Activated gamma-delta T cell treated with anti-CD3 and anti-CD28 coated beads, Interleukin-2, amount 50 U/mL, for 16 hours (primary cell): ENCODE measurements around the gene SNX33.
A peak's percentile ranks its signal among the peaks of the same experiment; 100 is the strongest.
"Not testable (repeated sequence)": the region's sequence is repeated elsewhere in the genome, so short reads cannot be mapped to it uniquely, and the experiment has no call there.

Experiments used
- DNase-seq: peaks from one replicate; pipeline ENCODE4 v3.0.0-alpha.2; 2020; ENCODE audit warnings: low read depth

SNX33 gene

GRCh38 chr15:75683646-75684312, 36.1 kb downstream of the SNX33 start:
- peak; percentile 49 for DNase-seq

GRCh38 chr15:75684648-75685047, 36.9 kb downstream of the SNX33 start:
- no peak for DNase-seq

- DNase-seq: no peak
Measured at GRCh38 chr15:75685195-75685594, 37.5 kb downstream of the SNX33 start.

- peak; percentile 50 for DNase-seq
Measured at GRCh38 chr15:75686212-75686642, 38.5 kb downstream of the SNX33 start.

- no peak for DNase-seq
Measured at GRCh38 chr15:75687486-75688277, 40.0 kb downstream of the SNX33 start.

GRCh38 chr15:75688278-75688557, 40.5 kb downstream of the SNX33 start:
- no peak for DNase-seq

GRCh38 chr15:75688831-75689230, 41.1 kb downstream of the SNX33 start:
- no peak for DNase-seq

GRCh38 chr15:75689429-75689828, 41.7 kb downstream of the SNX33 start:
- not testable (repeated sequence) for DNase-seq

GRCh38 chr15:75692311-75692710, 44.6 kb downstream of the SNX33 start:
- DNase-seq: not testable (repeated sequence)

- DNase-seq: not testable (repeated sequence)
Measured at GRCh38 chr15:75693028-75693427, 45.3 kb downstream of the SNX33 start.

GRCh38 chr15:75693501-75694240, 46.0 kb downstream of the SNX33 start:
- DNase-seq: no peak

GRCh38 chr15:75694241-75695182, 46.8 kb downstream of the SNX33 start:
- no peak for DNase-seq

- no peak for DNase-seq
Measured at GRCh38 chr15:75695220-75695619, 47.5 kb downstream of the SNX33 start.

GRCh38 chr15:75695634-75696310, 48.1 kb downstream of the SNX33 start:
- DNase-seq: no peak

- no peak for DNase-seq
Measured at GRCh38 chr15:75696311-75696720, 48.6 kb downstream of the SNX33 start.

- no peak for DNase-seq
Measured at GRCh38 chr15:75696854-75697259, 49.1 kb downstream of the SNX33 start.

- DNase-seq: no peak
Measured at GRCh38 chr15:75697523-75697922, 49.8 kb downstream of the SNX33 start.

- not testable (repeated sequence) for DNase-seq
Measured at GRCh38 chr15:75697974-75698747, 50.4 kb downstream of the SNX33 start.

GRCh38 chr15:75699517-75699916, 51.8 kb downstream of the SNX33 start:
- not testable (repeated sequence) for DNase-seq
